OCI-LY1 (cell line): ENCODE measurements around the gene EHF.

Experiments
- EZH2 ChIP-seq: fragments of 200-600 bp; sonication (generic), shearing (Covaris generic); IDR thresholded peaks from 2 replicates; pipeline ENCODE4 v1.8.0; 2017; ENCODE audit warnings: borderline replicate concordance, mixed run types, mild to moderate bottlenecking, antibody characterized with exemption, low read length, moderate library complexity, mixed read lengths
- TF ChIP-seq, protein P1 (sequence below): fragments of 200-600 bp; sonication (generic), shearing (Covaris generic); IDR thresholded peaks from 2 replicates; pipeline ENCODE4 v1.5.1; 2017; ENCODE audit warnings: mild to moderate bottlenecking, antibody characterized with exemption, low read length, moderate library complexity, mixed read lengths

DNA sequence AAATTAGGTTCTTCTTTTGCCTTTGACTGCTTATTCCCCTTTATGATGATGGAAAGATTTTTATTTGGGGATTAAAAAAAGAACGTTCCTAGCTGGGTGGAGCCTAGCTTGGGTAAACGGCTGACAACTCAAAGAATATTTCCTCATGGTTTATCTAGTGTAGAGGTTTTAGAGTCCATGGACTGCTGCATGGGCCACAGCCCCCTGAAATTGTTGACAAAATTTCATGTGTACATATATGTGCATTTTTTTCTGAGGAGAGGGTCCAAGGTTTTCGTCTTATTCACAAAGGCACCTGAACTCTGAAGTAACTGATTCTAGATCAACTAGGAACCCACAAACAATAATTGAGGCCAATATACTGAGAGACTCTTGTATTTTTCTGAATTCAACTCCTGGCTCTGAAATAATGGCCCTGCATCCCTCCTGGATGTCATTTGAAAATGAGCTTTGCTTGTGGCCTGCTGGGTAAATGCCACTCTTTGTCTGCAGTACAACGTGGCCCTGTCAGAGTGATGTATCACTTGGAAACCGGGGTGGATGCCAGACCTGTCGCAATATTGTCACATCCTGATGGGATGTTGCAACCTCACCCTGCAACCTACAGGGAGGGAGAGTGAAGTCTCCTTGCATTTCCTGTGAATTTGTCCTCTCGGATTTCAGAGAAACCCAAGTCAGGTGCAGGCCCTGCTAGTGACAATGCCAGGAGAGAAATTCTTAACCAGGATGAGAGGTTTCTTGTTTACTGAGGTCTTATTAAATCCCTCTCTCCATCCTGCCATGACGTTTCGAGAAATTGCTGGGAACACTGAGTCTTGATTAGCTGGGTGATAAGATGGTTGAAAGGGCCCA is 33.8 kb downstream of the EHF start:
- no peak for TF ChIP-seq EZH2
- TF ChIP-seq, protein P1, sequence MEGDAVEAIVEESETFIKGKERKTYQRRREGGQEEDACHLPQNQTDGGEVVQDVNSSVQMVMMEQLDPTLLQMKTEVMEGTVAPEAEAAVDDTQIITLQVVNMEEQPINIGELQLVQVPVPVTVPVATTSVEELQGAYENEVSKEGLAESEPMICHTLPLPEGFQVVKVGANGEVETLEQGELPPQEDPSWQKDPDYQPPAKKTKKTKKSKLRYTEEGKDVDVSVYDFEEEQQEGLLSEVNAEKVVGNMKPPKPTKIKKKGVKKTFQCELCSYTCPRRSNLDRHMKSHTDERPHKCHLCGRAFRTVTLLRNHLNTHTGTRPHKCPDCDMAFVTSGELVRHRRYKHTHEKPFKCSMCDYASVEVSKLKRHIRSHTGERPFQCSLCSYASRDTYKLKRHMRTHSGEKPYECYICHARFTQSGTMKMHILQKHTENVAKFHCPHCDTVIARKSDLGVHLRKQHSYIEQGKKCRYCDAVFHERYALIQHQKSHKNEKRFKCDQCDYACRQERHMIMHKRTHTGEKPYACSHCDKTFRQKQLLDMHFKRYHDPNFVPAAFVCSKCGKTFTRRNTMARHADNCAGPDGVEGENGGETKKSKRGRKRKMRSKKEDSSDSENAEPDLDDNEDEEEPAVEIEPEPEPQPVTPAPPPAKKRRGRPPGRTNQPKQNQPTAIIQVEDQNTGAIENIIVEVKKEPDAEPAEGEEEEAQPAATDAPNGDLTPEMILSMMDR: no peak
